T-helper 2 cell treated with Interferon-gamma antibody and Interleukin-4, amounts not matched to agents 5 μg/mL and 100 μg/mL, for 36 hours (primary cell): ENCODE results near the gene MALSU1.

Experiments used
- DNase-seq: peaks from one replicate; pipeline ENCODE4 v3.0.0; 2021; ENCODE audit warnings: low spot score
- H3K27ac Mint-ChIP-seq: one replicate; pipeline ENCODE4 v1.8.0; 2021; ENCODE audit warnings: mild to moderate bottlenecking, mixed read lengths
- H3K27me3 Mint-ChIP-seq: one replicate; pipeline ENCODE4 v1.8.0; 2021; ENCODE audit warnings: low read depth, mixed read lengths
- H3K36me3 Mint-ChIP-seq: one replicate; pipeline ENCODE4 v1.8.0; 2021; ENCODE audit warnings: low read depth, mixed read lengths
- H3K4me1 Mint-ChIP-seq: one replicate; pipeline ENCODE4 v1.8.0; 2021; ENCODE audit warnings: low read depth, mixed read lengths
- H3K4me3 Mint-ChIP-seq: one replicate; pipeline ENCODE4 v1.8.0; 2022; ENCODE audit warnings: mild to moderate bottlenecking, moderate library complexity, mixed read lengths
- H3K9me3 Mint-ChIP-seq: one replicate; pipeline ENCODE4 v1.8.0; 2021; ENCODE audit warnings: mixed read lengths

The MALSU1 gene

DNA sequence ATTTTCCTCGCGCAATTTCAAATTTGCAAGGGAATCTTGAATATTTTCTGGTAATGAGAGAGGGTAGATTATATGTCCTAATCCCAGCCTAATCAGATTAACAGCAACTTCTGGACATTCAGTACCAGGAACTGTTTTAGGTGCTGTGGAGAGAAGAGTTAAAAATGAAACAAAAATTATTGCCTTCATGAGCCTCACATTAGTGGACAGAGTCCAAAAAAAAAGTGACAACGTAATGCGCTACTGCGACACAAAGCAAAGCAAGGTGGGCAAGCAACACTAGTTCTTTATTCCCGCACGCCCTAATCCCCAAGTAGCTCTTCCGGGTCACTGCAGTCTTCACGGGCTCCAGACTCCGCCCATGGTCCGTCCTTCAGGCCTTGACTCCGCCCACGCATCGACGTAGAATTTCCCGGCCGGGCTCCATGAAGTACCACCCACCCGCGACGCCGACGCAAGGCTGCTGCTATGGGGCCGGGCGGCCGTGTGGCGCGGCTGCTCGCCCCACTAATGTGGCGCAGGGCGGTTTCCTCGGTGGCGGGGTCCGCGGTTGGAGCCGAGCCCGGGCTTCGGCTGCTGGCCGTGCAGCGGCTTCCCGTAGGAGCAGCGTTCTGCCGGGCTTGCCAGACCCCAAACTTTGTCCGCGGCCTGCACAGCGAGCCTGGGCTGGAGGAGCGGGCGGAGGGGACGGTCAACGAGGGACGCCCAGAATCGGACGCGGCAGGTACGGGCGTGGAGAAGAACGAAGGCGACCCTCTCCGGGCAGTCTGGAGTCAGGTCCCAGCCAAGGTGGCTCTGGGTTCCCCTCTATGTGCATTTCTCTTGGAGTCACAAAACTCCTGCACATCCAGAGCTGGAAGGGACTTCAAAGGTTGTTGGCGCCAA, at the start of gene MALSU1:
TSS of gene MALSU1 (plus strand) at position 455 of the 885 bp plus-strand sequence. CDS start at position 469, 14 bp downstream.
- H3K27ac Mint-ChIP-seq, result peak within 1 kb of the TSS; percentile 90
- peak within 1 kb of the TSS; percentile 97 for H3K4me3 Mint-ChIP-seq
- DNase-seq, result peak; percentile 97
- H3K4me1 Mint-ChIP-seq, result peaks cover 34% of the 10 kb centered on the region
- H3K9me3 Mint-ChIP-seq, result peaks cover 7% of the 10 kb centered on the region
- no peaks in the 10 kb centered on the region for H3K27me3 Mint-ChIP-seq
- peaks cover 25% of the 10 kb centered on the region for H3K36me3 Mint-ChIP-seq

DNA sequence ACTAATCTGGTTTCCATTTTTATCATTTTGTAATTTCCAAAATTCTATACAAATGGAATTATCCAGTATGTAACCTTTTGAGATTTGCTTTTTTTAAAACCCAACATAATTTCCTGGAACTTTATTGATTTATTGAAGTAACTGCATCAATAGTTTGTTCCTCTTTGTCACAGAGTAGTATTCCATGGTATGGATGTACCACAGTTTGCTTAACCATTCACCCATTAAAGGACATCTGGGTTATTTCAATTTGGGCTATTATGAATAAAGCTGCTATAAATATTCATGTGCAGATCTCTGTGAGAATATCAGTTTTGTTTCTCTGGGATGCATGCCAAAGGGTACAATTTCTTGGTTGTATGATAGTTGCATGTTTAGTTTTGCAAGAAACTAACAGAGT, 49.7 kb upstream of the MALSU1 start:
- Mint-ChIP-seq H3K36me3 (no peaks in the 10 kb centered on the region), H3K9me3 (no peaks in the 10 kb centered on the region), H3K27me3 (peaks cover 87% of the 10 kb centered on the region), H3K4me3 (no peak overlapping the region), H3K4me1 (no peaks in the 10 kb centered on the region), H3K27ac (no peak overlapping the region)
- no peak for DNase-seq

DNA sequence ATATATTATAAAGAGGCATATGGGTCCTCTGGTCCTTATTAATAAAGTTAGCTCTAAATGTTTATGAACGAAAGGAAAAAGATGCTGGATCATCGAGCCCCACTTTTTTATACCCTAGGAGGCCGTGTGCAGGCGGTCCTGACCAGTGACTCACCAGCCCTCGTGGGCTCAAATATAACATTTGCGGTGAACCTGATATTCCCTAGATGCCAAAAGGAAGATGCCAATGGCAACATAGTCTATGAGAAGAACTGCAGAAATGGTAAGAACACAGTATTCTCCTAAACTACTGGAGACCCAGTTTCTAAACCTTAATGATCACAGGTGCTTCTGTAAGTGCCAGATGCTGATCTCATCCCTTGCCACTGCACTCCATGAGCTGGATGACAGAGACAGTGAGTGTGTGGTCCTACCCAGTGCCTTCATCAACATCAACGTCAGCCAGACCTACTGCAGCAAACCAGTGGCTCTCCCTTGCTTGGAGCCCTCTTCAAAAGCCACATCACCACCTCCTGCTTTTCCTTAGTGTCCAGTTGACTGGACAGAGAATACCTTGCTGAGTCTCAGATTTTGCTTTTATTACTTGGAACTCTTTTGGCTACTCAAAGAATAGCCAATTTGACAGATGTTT, 45.0 kb upstream of the MALSU1 start:
- Mint-ChIP-seq H3K9me3 (no peaks in the 10 kb centered on the region), H3K27me3 (peaks cover 74% of the 10 kb centered on the region), H3K27ac (no peak overlapping the region), H3K4me3 (no peak overlapping the region), H3K36me3 (no peaks in the 10 kb centered on the region), H3K4me1 (no peaks in the 10 kb centered on the region)
- DNase-seq, result no peak

DNA sequence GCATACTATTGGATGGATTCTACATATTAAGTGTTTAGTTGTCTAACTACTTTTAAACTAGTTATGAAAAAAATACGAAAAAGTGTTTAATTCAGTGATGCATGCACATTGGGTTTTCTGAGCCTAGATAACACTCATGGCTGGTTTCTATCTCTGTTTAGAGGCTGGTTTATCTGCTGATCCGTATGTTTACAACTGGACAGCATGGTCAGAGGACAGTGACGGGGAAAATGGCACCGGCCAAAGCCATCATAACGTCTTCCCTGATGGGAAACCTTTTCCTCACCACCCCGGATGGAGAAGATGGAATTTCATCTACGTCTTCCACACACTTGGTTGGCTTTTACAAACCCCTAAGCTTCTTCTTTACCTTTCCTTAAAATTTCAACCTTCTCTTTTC, 42.4 kb upstream of the MALSU1 start:
- Mint-ChIP-seq H3K4me1 (no peaks in the 10 kb centered on the region), H3K27me3 (peaks cover 53% of the 10 kb centered on the region), H3K9me3 (no peaks in the 10 kb centered on the region), H3K36me3 (no peaks in the 10 kb centered on the region), H3K27ac (no peak overlapping the region), H3K4me3 (no peak overlapping the region)
- DNase-seq, result no peak

DNA sequence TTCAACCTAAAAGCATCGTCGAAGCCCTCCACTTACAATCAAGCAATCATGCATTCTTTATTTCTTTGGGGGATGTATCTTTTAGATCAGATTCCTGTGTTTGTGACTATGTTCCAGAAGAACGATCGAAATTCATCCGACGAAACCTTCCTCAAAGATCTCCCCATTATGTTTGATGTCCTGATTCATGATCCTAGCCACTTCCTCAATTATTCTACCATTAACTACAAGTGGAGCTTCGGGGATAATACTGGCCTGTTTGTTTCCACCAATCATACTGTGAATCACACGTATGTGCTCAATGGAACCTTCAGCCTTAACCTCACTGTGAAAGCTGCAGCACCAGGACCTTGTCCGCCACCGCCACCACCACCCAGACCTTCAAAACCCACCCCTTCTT, 38.8 kb upstream of the MALSU1 start:
- Mint-ChIP-seq H3K4me1 (peaks cover 2% of the 10 kb centered on the region), H3K27me3 (peaks cover 33% of the 10 kb centered on the region), H3K36me3 (no peaks in the 10 kb centered on the region), H3K27ac (no peak overlapping the region), H3K4me3 (no peak overlapping the region), H3K9me3 (no peaks in the 10 kb centered on the region)
- no peak for DNase-seq

DNA sequence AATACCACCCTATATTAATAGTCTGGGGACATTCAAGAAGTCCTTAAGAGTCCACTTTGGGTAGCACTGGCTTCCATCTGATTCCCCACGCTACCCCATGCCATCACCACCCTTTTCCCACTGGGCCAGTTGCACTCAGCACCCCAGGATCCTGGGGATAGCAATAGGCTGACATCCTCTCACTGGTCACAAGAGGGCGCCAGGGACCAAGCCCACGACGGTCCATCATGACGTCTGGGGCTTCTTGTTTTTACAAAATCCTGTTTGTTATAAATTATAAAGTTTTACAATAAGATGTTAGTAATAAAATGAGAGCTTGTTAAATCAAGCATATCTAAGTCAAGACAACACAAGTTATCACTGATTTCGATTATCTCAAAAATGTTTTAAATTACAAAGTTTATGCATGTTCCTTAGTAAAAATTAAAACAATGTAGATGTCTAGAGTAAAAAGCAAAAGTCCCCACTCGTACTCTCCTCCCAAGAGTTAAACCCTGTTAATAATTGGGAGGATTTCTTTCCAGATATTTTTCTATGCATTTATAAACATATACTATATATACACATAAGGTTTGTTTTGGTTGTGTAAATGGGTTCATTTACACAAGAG, 37.2 kb upstream of the MALSU1 start:
- no peak overlapping the region for H3K4me3 Mint-ChIP-seq
- H3K4me1 Mint-ChIP-seq, result peaks cover 2% of the 10 kb centered on the region
- no peak overlapping the region for H3K27ac Mint-ChIP-seq
- H3K36me3 Mint-ChIP-seq, result no peaks in the 10 kb centered on the region
- DNase-seq, result peak; percentile 40
- H3K27me3 Mint-ChIP-seq, result peaks cover 20% of the 10 kb centered on the region
- H3K9me3 Mint-ChIP-seq, result no peaks in the 10 kb centered on the region

DNA sequence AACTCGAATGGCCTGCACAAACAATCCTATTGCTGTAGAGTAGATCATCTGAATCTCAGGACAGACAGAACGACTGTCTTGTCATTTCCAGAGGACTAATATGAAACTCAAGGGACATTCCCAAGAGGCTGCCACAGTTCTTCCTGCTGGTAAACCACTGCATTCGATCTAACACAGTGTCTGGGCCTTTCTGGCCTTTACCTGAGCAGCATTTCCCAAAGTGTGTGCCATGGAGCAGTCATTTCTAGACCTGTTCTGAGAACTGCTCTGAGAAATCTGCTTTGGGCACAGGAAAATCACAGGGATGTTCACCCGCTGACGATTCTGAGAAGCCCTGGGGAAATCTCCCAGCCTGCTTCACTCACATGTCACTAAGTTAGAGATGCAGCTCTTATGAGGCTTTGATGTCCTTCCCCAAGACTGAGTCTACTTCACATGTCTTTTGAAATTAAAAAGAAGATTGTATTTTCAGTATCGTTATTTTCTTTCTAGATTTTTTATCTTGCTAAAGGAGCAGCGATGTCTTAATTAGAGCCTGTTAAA, 34.2 kb upstream of the MALSU1 start:
- H3K27me3 Mint-ChIP-seq, result peaks cover 7% of the 10 kb centered on the region
- no peaks in the 10 kb centered on the region for H3K36me3 Mint-ChIP-seq
- peaks cover 2% of the 10 kb centered on the region for H3K4me1 Mint-ChIP-seq
- no peak overlapping the region for H3K4me3 Mint-ChIP-seq
- no peaks in the 10 kb centered on the region for H3K9me3 Mint-ChIP-seq
- no peak for DNase-seq
- H3K27ac Mint-ChIP-seq, result no peak overlapping the region

GRCh38 chr7:23266918-23267317, 32.2 kb upstream of the MALSU1 start:
- no peak overlapping the region for H3K4me3 Mint-ChIP-seq
- DNase-seq, result no peak
- peaks cover 2% of the 10 kb centered on the region for H3K4me1 Mint-ChIP-seq
- H3K27ac Mint-ChIP-seq, result no peak overlapping the region
- no peaks in the 10 kb centered on the region for H3K36me3 Mint-ChIP-seq
- H3K27me3 Mint-ChIP-seq, result peaks cover 5% of the 10 kb centered on the region
- H3K9me3 Mint-ChIP-seq, result no peaks in the 10 kb centered on the region

DNA sequence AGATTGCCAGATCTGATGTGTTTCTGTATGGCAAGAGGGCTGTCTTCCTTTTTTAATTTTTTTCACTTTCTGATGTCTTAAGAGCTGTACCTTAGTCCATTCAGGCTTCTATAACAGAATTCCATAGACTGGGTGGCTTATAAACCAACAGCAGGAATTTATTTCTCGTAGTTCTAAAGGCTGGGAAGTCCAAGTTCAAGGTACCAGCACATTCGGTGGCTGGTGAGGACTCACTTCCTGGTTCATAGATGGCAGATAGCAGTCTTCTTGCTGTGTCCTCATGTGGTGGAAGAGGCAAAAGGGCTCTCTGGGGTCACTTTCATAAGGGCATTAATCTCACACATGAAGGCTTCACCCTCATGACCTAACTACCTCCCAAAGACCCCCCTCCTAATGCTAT, 31.8 kb upstream of the MALSU1 start:
- no peaks in the 10 kb centered on the region for H3K9me3 Mint-ChIP-seq
- no peak overlapping the region for H3K27ac Mint-ChIP-seq
- no peaks in the 10 kb centered on the region for H3K36me3 Mint-ChIP-seq
- DNase-seq, result no peak
- peaks cover 8% of the 10 kb centered on the region for H3K27me3 Mint-ChIP-seq
- H3K4me3 Mint-ChIP-seq, result no peak overlapping the region
- H3K4me1 Mint-ChIP-seq, result peaks cover 6% of the 10 kb centered on the region

GRCh38 chr7:23268167-23268566, 31.0 kb upstream of the MALSU1 start:
- Mint-ChIP-seq H3K27ac (no peak overlapping the region), H3K9me3 (no peaks in the 10 kb centered on the region), H3K4me3 (no peak overlapping the region), H3K36me3 (no peaks in the 10 kb centered on the region), H3K4me1 (peaks cover 11% of the 10 kb centered on the region), H3K27me3 (peaks cover 8% of the 10 kb centered on the region)
- no peak for DNase-seq

GRCh38 chr7:23268746-23269145, 30.4 kb upstream of the MALSU1 start:
- H3K4me3 Mint-ChIP-seq, result no peak overlapping the region
- H3K4me1 Mint-ChIP-seq, result peaks cover 17% of the 10 kb centered on the region
- no peak overlapping the region for H3K27ac Mint-ChIP-seq
- no peaks in the 10 kb centered on the region for H3K9me3 Mint-ChIP-seq
- peaks cover 8% of the 10 kb centered on the region for H3K27me3 Mint-ChIP-seq
- no peak for DNase-seq
- H3K36me3 Mint-ChIP-seq, result no peaks in the 10 kb centered on the region

DNA sequence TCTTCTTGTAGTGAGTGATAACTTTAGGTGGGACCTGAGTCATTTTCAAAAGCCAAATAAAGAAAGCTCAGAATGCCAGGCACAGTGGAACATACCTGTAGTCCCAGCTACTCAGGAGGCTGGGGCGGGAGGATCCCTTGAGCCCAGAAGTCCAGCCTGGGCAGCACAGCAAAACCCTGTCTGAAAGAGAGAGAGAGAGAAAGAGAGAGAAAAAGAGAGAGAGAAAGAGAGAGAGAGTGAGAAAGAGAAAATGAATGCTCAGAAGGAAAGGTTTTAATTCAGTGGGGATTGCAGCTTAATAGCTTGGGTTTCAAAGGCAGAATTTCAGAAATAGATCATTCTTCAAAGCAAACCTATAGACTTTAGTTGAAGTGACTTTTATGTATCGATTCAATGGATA, 26.9 kb upstream of the MALSU1 start:
- Mint-ChIP-seq H3K9me3 (no peaks in the 10 kb centered on the region), H3K27ac (no peak overlapping the region), H3K4me1 (peaks cover 26% of the 10 kb centered on the region), H3K36me3 (no peaks in the 10 kb centered on the region), H3K4me3 (no peak overlapping the region), H3K27me3 (peaks cover 8% of the 10 kb centered on the region)
- no peak for DNase-seq

- no peaks in the 10 kb centered on the region for H3K36me3 Mint-ChIP-seq
- H3K27ac Mint-ChIP-seq, result peak overlapping the region; percentile 70
Observed at GRCh38 chr7:23273141-23273599, 26.0 kb upstream of the MALSU1 start.

DNA sequence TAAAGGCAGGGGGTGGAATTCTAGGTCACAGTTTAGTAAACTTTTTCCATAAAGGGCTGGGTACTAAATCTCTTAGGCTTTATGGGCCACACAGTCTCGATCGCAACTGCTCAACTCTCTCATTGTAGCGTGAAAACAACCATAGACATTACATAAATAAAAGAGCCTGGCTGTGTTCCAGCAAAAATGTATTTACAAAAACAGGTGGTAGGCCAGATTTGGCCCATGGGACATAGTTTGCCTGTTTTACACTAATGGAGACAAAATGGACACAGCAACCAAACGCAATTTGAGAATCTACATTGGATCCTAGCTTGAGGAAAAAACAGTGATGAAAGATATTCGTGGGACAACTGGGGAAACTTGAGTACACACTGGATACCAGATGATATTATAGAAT, 23.2 kb upstream of the MALSU1 start:
- H3K27me3 Mint-ChIP-seq, result peaks cover 4% of the 10 kb centered on the region
- no peak overlapping the region for H3K4me3 Mint-ChIP-seq
- H3K36me3 Mint-ChIP-seq, result no peaks in the 10 kb centered on the region
- no peaks in the 10 kb centered on the region for H3K9me3 Mint-ChIP-seq
- H3K4me1 Mint-ChIP-seq, result peaks cover 27% of the 10 kb centered on the region
- no peak overlapping the region for H3K27ac Mint-ChIP-seq
- no peak for DNase-seq

More at GRCh38 chr7:23273141-23273599, 26.0 kb upstream of the MALSU1 start:
- no peaks in the 10 kb centered on the region for H3K9me3 Mint-ChIP-seq
- H3K4me3 Mint-ChIP-seq, result peak overlapping the region; percentile 79
- peaks cover 27% of the 10 kb centered on the region for H3K4me1 Mint-ChIP-seq
- peaks cover 5% of the 10 kb centered on the region for H3K27me3 Mint-ChIP-seq
- peak; percentile 85 for DNase-seq
